ENCODE measurements around the gene LCP1. TPM values are rescaled to one million over a fixed set of nuclear protein-coding genes. Genes with fewer than 3 reads are reported as not detected.
"Not testable (repeated sequence)": the region's sequence is repeated elsewhere in the genome, so short reads cannot be mapped to it uniquely, and the experiment has no call there.

The LCP1 gene, protein sequence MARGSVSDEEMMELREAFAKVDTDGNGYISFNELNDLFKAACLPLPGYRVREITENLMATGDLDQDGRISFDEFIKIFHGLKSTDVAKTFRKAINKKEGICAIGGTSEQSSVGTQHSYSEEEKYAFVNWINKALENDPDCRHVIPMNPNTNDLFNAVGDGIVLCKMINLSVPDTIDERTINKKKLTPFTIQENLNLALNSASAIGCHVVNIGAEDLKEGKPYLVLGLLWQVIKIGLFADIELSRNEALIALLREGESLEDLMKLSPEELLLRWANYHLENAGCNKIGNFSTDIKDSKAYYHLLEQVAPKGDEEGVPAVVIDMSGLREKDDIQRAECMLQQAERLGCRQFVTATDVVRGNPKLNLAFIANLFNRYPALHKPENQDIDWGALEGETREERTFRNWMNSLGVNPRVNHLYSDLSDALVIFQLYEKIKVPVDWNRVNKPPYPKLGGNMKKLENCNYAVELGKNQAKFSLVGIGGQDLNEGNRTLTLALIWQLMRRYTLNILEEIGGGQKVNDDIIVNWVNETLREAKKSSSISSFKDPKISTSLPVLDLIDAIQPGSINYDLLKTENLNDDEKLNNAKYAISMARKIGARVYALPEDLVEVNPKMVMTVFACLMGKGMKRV
- total RNA-seq, result 1,000 to 10,000 TPM in 1 of 2 donors, 100 to 1,000 TPM in 1; 761 to 1,053 TPM

GRCh38 chr13:46181840-46182490 lies at the start of gene LCP1:
Gene LCP1 (minus strand): TSS chr13:46182177. CDS start chr13:46159662, 22,515 bp downstream.
- H3K36me3 Mint-ChIP-seq, result peaks cover 30 to 37% of the 10 kb centered on the region in 2 donors
- H3K27ac Mint-ChIP-seq, result peak within 1 kb of the TSS; percentile 93 to 97
- no peaks in the 10 kb centered on the region for H3K9me3 Mint-ChIP-seq
- peak; percentile 84 for ATAC-seq
- DNase-seq (ENCODE audit: low spot score in 2 of 2), result peak; percentile 71 to 82

- H3K27ac Mint-ChIP-seq, result no peak overlapping the region
- DNase-seq (ENCODE audit: low spot score in 2 of 2) (no peak), ATAC-seq (no peak)
- peaks cover 29 to 31% of the 10 kb centered on the region in 2 donors for H3K36me3 Mint-ChIP-seq
- peaks cover 8 to 24% of the 10 kb centered on the region in 2 donors for H3K9me3 Mint-ChIP-seq
These were observed 47.3 kb upstream of the LCP1 start for GRCh38 chr13:46229251-46229650.

DNA sequence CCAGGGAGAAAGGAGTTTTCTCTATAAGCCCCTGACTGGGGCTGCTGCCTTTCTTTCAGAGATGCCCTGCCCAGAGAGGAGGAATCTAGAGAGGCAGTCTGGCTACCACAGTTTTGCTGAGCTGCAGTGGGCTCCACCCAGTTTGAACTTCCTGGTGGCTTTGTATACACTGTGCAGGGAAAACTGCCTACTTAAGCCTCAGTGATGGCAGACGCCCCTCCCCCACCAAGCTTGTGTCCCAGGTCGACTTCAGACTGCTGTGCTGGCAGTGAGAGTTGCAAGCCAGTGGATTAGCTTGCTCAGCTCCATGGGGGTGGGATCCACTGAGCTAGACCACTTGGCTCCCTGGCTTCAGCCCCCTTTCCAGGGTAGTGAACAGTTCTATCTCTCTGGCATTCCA lies 38.3 kb upstream of the LCP1 start:
- not testable (repeated sequence) for ATAC-seq; H3K27ac Mint-ChIP-seq; DNase-seq (ENCODE audit: low spot score in 2 of 2)
- Mint-ChIP-seq H3K36me3 (peaks cover 7 to 28% of the 10 kb centered on the region in 2 donors), H3K9me3 (peaks cover 4 to 15% of the 10 kb centered on the region in 2 donors)

DNA sequence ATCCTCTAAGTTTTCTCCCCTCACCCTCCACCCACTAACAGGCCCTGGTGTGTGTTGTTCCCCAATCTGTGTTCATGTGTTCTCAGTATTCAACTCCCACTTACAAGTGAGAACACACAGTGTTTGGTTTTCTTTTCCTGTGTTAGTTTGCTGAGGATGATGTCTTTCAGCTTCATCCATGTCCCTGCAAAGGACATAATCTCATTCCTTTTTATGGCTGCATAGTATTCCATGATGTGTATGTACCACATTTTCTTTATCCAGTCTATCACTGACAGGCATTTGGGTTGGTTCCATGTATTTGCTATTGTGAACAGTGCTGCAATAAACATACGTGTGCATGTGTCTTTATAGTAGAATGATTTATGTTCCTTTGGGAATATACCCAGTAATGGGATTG lies 32.8 kb upstream of the LCP1 start:
- not testable (repeated sequence) for ATAC-seq; DNase-seq (ENCODE audit: low spot score in 2 of 2); H3K9me3 Mint-ChIP-seq; H3K36me3 Mint-ChIP-seq; H3K27ac Mint-ChIP-seq

DNA sequence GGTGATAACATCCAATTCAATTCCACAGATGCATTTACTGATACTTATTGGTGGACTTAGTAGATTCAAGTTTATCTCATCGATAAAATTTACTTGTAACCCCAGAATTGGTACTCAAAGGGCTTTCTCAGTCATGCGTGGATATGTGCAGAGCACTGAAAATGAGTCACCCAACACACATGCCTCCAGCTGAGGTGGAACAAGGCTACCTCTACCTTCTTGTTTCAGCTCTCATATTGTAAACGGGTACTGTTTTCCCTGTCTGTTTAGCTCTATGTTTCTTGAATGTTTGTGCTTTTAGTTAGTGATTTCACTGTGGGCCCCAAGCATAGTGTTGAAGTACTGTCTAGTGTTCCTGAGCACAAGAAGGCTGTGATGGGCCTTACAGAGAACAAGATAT lies 31.3 kb upstream of the LCP1 start:
- DNase-seq (ENCODE audit: low spot score in 2 of 2), result no peak
- Mint-ChIP-seq H3K9me3 (peaks cover 0 to 10% of the 10 kb centered on the region in 2 donors), H3K36me3 (peaks cover 6 to 7% of the 10 kb centered on the region in 2 donors), H3K27ac (no peak overlapping the region)
- ATAC-seq, result no peak

DNA sequence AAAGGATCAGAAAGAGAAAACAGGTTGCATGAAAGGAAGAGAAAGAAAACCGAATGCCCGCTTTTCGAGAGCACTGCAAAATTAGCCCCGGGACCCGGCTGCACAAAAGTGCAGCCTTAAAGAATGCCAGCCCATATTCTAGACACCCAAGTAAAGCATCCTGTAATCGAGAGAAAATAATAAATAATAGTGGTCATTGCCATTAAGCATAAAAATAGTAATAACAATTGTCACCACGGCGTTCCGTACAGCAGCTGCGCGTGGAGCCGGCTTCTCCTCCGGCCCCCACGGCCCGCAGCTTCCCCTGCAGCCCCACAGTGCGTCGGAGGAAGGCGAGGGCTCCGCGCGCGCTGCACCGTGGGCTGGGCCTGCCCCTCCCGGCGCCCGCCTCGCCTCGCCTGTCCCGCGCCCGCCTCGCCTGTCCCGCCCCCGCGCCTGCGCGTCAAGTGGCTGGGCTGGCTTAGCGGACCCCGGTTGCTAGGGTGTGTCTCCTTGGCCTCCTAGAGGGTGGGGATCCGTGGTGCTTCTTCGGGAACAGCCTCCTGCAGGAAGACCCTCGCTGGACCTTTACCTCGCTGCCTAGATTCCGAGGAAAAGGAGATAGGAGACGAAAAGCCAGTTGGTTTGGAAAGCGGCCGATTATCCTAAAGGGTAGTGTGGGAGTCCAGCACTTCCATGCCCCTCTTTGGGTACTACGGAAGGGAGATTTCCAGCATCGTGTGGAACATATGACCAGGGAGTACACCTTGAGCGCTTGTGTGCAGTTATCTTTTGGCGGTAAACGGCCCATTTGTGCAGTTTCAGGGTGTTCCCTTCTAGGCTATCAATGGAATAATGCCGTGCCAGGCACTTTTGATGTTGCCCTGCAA lies 29.7 kb upstream of the LCP1 start, which contains the start of gene LRRC63:
TSS of gene LRRC63 (plus strand) at position 446 of the 869 bp plus-strand sequence. CDS start 1,107 bp downstream, outside the sequence.
- DNase-seq (ENCODE audit: low spot score in 2 of 2) (peak; percentile 88 to 89), ATAC-seq (peak; percentile 98 to 99)
- Mint-ChIP-seq H3K36me3 (peaks cover 0 to 6% of the 10 kb centered on the region in 2 donors), H3K27ac (peak within 1 kb of the TSS; percentile 82 to 96), H3K9me3 (no peaks in the 10 kb centered on the region)

DNA sequence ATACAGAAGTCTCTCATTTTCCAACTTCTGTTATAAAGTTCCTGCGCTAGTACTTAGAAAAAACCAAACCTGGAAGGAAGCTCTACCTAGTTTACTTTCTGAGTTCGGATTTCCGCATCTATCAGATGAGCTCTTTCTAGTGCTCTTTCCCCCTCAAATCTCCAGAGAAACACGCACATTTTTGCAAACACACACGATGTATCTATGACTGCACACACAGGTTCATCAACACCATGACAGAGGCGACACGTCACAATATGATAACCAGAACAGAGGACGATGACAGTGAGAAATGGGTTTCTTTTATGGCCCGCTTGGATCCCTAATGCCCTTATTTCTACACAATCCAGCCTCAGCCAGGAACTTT lies 29.1 kb upstream of the LCP1 start:
- H3K36me3 Mint-ChIP-seq, result peaks cover 0 to 6% of the 10 kb centered on the region in 2 donors
- H3K9me3 Mint-ChIP-seq, result no peaks in the 10 kb centered on the region
- no peak for DNase-seq (ENCODE audit: low spot score in 2 of 2)
- peak; percentile 66 to 72 for ATAC-seq
- H3K27ac Mint-ChIP-seq, result peak overlapping the region; percentile 82 to 96

DNA sequence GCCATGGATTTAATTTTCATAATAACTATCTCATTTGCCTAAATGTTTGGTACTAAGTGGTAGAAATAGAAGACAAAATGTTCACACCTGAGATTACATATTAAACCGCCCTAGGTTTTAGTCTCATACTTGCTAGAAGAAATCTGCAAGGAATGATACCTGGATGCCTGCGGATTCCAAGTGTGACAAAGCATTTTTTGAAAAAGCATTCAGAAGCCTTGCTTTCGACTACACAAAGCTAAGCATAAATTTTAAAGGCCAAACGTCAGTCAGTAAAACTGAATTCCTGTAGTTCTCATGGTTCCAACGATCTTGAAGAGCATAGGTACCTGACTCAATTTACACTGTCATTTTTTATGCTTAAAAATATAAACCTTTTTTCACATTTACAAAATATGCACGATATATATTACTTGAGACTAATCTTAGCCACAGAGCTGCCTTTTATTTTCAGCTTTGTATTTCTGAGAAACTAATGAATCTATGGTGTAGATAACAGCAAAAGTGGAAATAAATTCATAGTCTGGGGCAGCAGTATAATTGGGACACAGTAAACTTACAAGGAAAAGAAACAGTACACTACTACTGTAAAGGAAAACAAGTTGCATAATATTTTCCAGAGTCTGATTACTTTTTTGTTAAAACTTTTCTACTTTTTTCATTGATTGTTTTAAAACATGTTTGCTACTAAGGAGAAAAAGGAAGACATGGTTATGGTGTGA lies 28.5 kb upstream of the LCP1 start:
- ATAC-seq, result no peak
- H3K36me3 Mint-ChIP-seq, result peaks cover 0 to 6% of the 10 kb centered on the region in 2 donors
- DNase-seq (ENCODE audit: low spot score in 2 of 2), result no peak
- H3K9me3 Mint-ChIP-seq, result no peaks in the 10 kb centered on the region
- peak overlapping the region; percentile 44 to 82 for H3K27ac Mint-ChIP-seq

DNA sequence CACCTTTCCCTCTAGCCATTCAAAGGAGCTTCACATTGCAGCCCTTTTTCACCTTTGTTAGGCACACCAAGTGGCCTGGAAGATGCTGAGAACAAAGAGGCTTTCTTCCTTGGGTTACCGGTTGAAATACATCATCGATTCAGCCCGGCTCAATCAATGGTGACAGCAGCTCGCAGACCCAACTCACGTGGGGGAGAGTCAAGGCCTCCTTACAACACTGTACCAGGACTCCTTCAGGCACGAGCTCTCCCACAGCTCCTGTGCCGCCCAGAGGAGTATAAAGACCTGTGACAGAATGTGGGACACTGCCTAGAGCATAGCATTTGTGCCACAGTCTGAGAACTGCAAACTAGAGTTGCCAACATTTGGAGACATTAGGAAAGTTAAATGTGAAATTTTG lies 25.9 kb upstream of the LCP1 start:
- no peak for DNase-seq (ENCODE audit: low spot score in 2 of 2)
- H3K36me3 Mint-ChIP-seq, result peaks cover 0 to 6% of the 10 kb centered on the region in 2 donors
- no peaks in the 10 kb centered on the region for H3K9me3 Mint-ChIP-seq
- ATAC-seq, result no peak
- H3K27ac Mint-ChIP-seq, result no peak overlapping the region

- DNase-seq (ENCODE audit: low spot score in 2 of 2), result no peak
- no peak for ATAC-seq
- H3K9me3 Mint-ChIP-seq, result no peaks in the 10 kb centered on the region
- H3K36me3 Mint-ChIP-seq, result peaks cover 0 to 3% of the 10 kb centered on the region in 2 donors
- H3K27ac Mint-ChIP-seq, result no peak overlapping the region
These were observed 24.2 kb upstream of the LCP1 start for GRCh38 chr13:46206143-46206542.

DNA sequence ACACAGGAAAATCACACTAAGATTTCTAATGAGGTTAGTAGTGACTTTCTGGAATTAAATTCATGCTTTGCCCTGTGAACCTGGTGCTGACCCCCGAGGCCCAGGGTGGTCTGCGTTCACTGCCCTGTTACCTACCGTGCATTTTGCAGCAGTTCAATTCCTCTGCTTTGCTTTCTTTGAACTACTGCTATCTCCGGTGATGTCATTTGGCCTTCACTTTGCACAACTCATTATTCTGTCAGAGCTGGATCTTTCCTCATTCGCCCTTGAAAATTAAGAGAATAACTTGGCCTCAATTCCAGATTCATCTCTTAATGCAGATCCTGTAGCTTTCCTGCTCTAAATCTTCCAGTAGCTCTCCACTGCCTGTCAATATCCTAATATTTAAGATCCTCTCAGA lies 21.0 kb upstream of the LCP1 start:
- peaks cover 0 to 8% of the 10 kb centered on the region in 2 donors for H3K36me3 Mint-ChIP-seq
- DNase-seq (ENCODE audit: low spot score in 2 of 2), result no peak
- H3K27ac Mint-ChIP-seq, result no peak overlapping the region
- peaks cover 0 to 6% of the 10 kb centered on the region in 2 donors for H3K9me3 Mint-ChIP-seq
- ATAC-seq, result no peak

- Mint-ChIP-seq H3K27ac (no peak overlapping the region), H3K9me3 (peaks cover 0 to 6% of the 10 kb centered on the region in 2 donors), H3K36me3 (peaks cover 0 to 8% of the 10 kb centered on the region in 2 donors)
- DNase-seq (ENCODE audit: low spot score in 2 of 2) (no peak), ATAC-seq (peak; percentile 59 to 69)
These were observed 20.3 kb upstream of the LCP1 start for GRCh38 chr13:46202188-46202795.

GRCh38 chr13:46198696-46199193 lies 16.8 kb upstream of the LCP1 start:
- no peak for DNase-seq (ENCODE audit: low spot score in 2 of 2)
- Mint-ChIP-seq H3K9me3 (peaks cover 0 to 6% of the 10 kb centered on the region in 2 donors), H3K27ac (no peak overlapping the region), H3K36me3 (peaks cover 0 to 8% of the 10 kb centered on the region in 2 donors)
- ATAC-seq, result no peak

GRCh38 chr13:46197299-46198048 lies 15.5 kb upstream of the LCP1 start:
- Mint-ChIP-seq H3K27ac (no peak overlapping the region), H3K9me3 (peaks cover 0 to 6% of the 10 kb centered on the region in 2 donors), H3K36me3 (peaks cover 0 to 8% of the 10 kb centered on the region in 2 donors)
- DNase-seq (ENCODE audit: low spot score in 2 of 2) (no peak), ATAC-seq (no peak)
